HUES6 (cell line): Measurements from ENCODE around the gene FLT1.

Source experiments
- H3K27ac ChIP-seq: 2 replicates; pipeline ENCODE4 v1.7.0; 2013; ENCODE audit warnings: low read depth, mild to moderate bottlenecking, low read length, inconsistent platforms
- H3K27me3 ChIP-seq: 2 replicates; pipeline ENCODE4 v1.6.1; 2013; ENCODE audit warnings: low read length; ENCODE audit not compliant: control insufficient read depth, insufficient read depth
- H3K36me3 ChIP-seq: 2 replicates; pipeline ENCODE4 v1.6.1; 2013; ENCODE audit warnings: low read length; ENCODE audit not compliant: control insufficient read depth, insufficient read depth
- H3K4me1 ChIP-seq: 2 replicates; pipeline ENCODE4 v1.6.1; 2013; ENCODE audit warnings: low read length; ENCODE audit not compliant: control insufficient read depth, insufficient read depth
- H3K4me3 ChIP-seq: 2 replicates; pipeline ENCODE4 v1.5.1; 2013; ENCODE audit warnings: low read depth, low read length
- H3K9ac ChIP-seq: one replicate; pipeline ENCODE4 v1.6.1; 2013; ENCODE audit warnings: mild to moderate bottlenecking, low read length
- H3K9me3 ChIP-seq: 2 replicates; pipeline ENCODE4 v1.6.1; 2013; ENCODE audit warnings: low read depth, low read length; ENCODE audit not compliant: control insufficient read depth, insufficient read depth

Gene FLT1

GRCh38 chr13:28325022-28325421, 169.9 kb downstream of the FLT1 start:
- H3K4me3 ChIP-seq, result no peak overlapping the region
- H3K4me1 ChIP-seq, result 0 out of 2 replicates have a peak, but pooled peaks cover 7% of the 10 kb centered on the region
- no peaks in the 10 kb centered on the region for H3K27me3 ChIP-seq
- no peaks in the 10 kb centered on the region; the same call in 1 of the 2 replicates for H3K36me3 ChIP-seq
- H3K9ac ChIP-seq, result no peak overlapping the region
- no peaks in the 10 kb centered on the region for H3K9me3 ChIP-seq
- no peak overlapping the region for H3K27ac ChIP-seq

- H3K9me3 ChIP-seq, result no peaks in the 10 kb centered on the region
- no peaks in the 10 kb centered on the region; the same call in 1 of the 2 replicates for H3K36me3 ChIP-seq
- H3K4me1 ChIP-seq, result 0 out of 2 replicates have a peak, but pooled peaks cover 7% of the 10 kb centered on the region
- no peak overlapping the region for H3K9ac ChIP-seq
- H3K27me3 ChIP-seq, result no peaks in the 10 kb centered on the region
- no peak overlapping the region for H3K27ac ChIP-seq
- no peak overlapping the region for H3K4me3 ChIP-seq
Measured at GRCh38 chr13:28324181-28324789, 170.6 kb downstream of the FLT1 start.

GRCh38 chr13:28322256-28322905, 172.5 kb downstream of the FLT1 start:
- Histone ChIP-seq H3K4me1 (0 out of 2 replicates have a peak, but pooled peaks cover 7% of the 10 kb centered on the region), H3K27ac (no peak overlapping the region), H3K27me3 (no peaks in the 10 kb centered on the region), H3K4me3 (no peak overlapping the region), H3K9me3 (no peaks in the 10 kb centered on the region), H3K9ac (no peak overlapping the region), H3K36me3 (no peaks in the 10 kb centered on the region; the same call in 1 of the 2 replicates)

DNA sequence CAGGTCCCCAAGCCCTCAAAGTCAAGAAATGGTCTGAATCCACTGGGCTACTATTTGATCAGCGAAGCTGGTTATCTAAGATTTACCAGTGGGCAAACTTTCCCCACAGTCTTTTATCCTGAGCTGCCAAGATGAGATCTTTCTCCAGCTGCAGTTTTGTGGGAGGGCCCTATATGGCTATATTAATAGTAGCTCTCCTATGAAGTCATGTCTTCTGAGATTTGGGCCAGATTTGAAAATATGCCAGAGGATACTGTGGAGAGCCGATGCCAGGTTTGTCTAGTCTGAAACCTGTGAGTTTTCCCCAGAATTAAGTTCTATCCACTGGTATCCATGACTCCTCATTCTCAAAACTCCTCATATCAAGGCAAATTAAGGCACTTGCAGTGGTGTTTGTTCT, 173.2 kb downstream of the FLT1 start:
- H3K4me3 ChIP-seq, result no peak overlapping the region
- H3K36me3 ChIP-seq, result no peaks in the 10 kb centered on the region; the same call in 1 of the 2 replicates
- no peaks in the 10 kb centered on the region for H3K9me3 ChIP-seq
- 0 out of 2 replicates have a peak, but pooled peaks cover 4% of the 10 kb centered on the region for H3K4me1 ChIP-seq
- no peak overlapping the region for H3K27ac ChIP-seq
- no peak overlapping the region for H3K9ac ChIP-seq
- no peaks in the 10 kb centered on the region for H3K27me3 ChIP-seq

- Histone ChIP-seq H3K9ac (no peak overlapping the region), H3K27me3 (no peaks in the 10 kb centered on the region), H3K36me3 (no peaks in the 10 kb centered on the region; the same call in 1 of the 2 replicates), H3K4me3 (no peak overlapping the region), H3K27ac (no peak overlapping the region), H3K4me1 (peaks cover 8% of the 10 kb centered on the region; the same call in 1 of the 2 replicates), H3K9me3 (no peaks in the 10 kb centered on the region)
Measured at GRCh38 chr13:28320884-28321574, 173.9 kb downstream of the FLT1 start.

GRCh38 chr13:28320209-28320608, 174.7 kb downstream of the FLT1 start:
- no peaks in the 10 kb centered on the region for H3K27me3 ChIP-seq
- no peak overlapping the region for H3K9ac ChIP-seq
- H3K4me3 ChIP-seq, result no peak overlapping the region
- H3K4me1 ChIP-seq, result peaks cover 9% of the 10 kb centered on the region; the same call in 1 of the 2 replicates
- no peak overlapping the region for H3K27ac ChIP-seq
- H3K36me3 ChIP-seq, result no peaks in the 10 kb centered on the region; the same call in 1 of the 2 replicates
- H3K9me3 ChIP-seq, result no peaks in the 10 kb centered on the region

GRCh38 chr13:28319528-28319927, 175.4 kb downstream of the FLT1 start:
- Histone ChIP-seq H3K4me1 (peaks cover 7% of the 10 kb centered on the region; the same call in 1 of the 2 replicates), H3K9me3 (no peaks in the 10 kb centered on the region), H3K27ac (no peak overlapping the region), H3K4me3 (no peak overlapping the region), H3K36me3 (no peaks in the 10 kb centered on the region; the same call in 1 of the 2 replicates), H3K27me3 (no peaks in the 10 kb centered on the region), H3K9ac (no peak overlapping the region)

GRCh38 chr13:28318496-28318895, 176.4 kb downstream of the FLT1 start:
- H3K4me1 ChIP-seq, result peaks cover 5% of the 10 kb centered on the region; the same call in 1 of the 2 replicates
- H3K9me3 ChIP-seq, result no peaks in the 10 kb centered on the region
- H3K36me3 ChIP-seq, result no peaks in the 10 kb centered on the region; the same call in 1 of the 2 replicates
- no peak overlapping the region for H3K27ac ChIP-seq
- no peak overlapping the region for H3K9ac ChIP-seq
- H3K27me3 ChIP-seq, result no peaks in the 10 kb centered on the region
- no peak overlapping the region for H3K4me3 ChIP-seq

DNA sequence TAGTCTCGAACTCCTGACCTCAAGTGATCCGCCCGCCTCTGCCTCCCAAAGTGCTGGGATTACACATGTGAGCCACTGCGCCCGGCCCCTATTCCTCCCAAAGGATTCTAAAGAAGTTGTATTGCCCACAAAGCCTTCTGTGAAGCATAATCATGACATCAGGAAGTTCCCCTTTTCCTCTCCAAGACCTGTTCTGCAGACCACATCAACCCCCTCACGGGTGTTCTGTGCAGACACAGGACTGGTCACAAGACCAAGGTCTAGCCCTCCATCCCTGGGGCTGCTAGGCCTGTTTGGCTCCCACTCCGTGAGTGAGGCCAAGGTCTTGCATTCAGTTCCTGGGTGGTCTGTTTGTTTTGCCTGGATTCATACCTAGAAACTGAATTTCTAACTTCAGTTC, 178.1 kb downstream of the FLT1 start:
- Histone ChIP-seq H3K36me3 (no peaks in the 10 kb centered on the region; the same call in 1 of the 2 replicates), H3K4me1 (peaks cover 5% of the 10 kb centered on the region; the same call in 1 of the 2 replicates), H3K4me3 (no peak overlapping the region), H3K9ac (no peak overlapping the region), H3K9me3 (no peaks in the 10 kb centered on the region), H3K27ac (no peak overlapping the region), H3K27me3 (no peaks in the 10 kb centered on the region)

GRCh38 chr13:28316129-28316528, 178.8 kb downstream of the FLT1 start:
- H3K36me3 ChIP-seq, result no peaks in the 10 kb centered on the region; the same call in 1 of the 2 replicates

DNA sequence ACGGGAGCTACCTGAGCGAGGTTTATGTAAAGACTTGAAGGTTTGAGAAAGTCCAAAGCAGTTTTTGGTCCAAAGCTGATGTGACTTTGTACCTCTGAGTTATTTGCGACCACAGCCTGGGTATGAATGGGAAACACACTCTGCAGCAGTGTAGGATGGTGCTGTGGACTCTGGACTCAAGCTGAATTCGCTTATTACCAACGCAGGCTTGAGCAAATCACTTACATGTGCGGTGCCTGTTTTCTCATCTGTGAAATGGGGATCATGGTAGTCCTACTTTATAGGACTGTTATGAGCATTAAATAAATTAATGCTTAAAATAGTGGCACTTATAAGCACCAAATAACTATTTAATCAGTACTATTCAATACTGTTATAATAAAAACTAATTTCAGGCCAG, 180.0 kb downstream of the FLT1 start:
- H3K27ac ChIP-seq, result no peak overlapping the region
- no peak overlapping the region for H3K9ac ChIP-seq
- no peaks in the 10 kb centered on the region for H3K36me3 ChIP-seq

More at GRCh38 chr13:28316129-28316528, 178.8 kb downstream of the FLT1 start:
- Histone ChIP-seq H3K4me1 (peaks cover 5% of the 10 kb centered on the region; the same call in 1 of the 2 replicates), H3K27me3 (no peaks in the 10 kb centered on the region), H3K9ac (no peak overlapping the region), H3K4me3 (no peak overlapping the region), H3K27ac (no peak overlapping the region), H3K9me3 (no peaks in the 10 kb centered on the region)

More for the DNA sequence above, 180.0 kb downstream of the FLT1 start:
- H3K4me3 ChIP-seq, result no peak overlapping the region
- peaks cover 5% of the 10 kb centered on the region; the same call in 1 of the 2 replicates for H3K4me1 ChIP-seq
- H3K9me3 ChIP-seq, result no peaks in the 10 kb centered on the region
- no peaks in the 10 kb centered on the region for H3K27me3 ChIP-seq
